ENCODE data around the gene EPHA6. TPM values are rescaled to one million over a fixed set of nuclear protein-coding genes. Genes with fewer than 3 reads are reported as not detected.

The EPHA6 gene
- total RNA-seq, 4 donors from 2014 or later: 2.1 to 7.0 (median 5.8) TPM

DNA sequence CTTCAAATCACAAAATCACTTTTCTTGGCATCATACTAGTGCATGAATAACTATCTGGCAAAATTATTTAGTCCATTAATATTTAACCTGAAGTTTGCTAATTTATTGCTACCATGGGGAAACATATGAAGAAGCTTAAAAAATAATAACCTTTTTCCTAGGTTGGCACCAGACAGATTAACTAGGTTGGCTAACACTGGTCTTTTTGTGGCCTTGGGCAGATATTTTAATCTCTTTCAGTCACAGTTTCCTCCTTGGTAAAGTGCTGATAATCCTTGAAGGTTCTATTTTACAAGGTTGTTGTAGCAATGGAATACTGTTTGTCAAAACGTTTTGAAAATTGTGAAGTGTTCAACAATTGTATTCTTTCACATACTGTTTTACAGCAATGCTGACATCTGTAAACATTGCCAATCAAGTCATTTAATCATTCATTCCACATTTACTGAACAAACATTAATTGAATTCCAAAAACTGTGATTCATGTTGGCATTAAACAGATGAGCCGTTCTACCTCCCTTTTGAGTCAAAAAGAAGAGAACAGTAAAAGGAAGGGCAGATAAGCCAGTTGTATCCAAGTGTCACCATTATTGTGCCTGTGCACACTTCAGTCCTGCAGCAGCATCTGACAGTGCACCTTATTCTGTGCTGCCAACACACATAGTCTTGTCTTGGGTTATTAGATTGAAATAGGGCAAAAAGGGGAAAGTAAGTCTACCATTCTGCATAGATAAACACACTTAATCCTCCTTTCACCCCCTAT is 21.9 kb downstream of the EPHA6 start:
- WGBS, 2 donors: 67 to 72% methylated on average over 2 of the region's 2 CpGs
- no peaks in the 10 kb centered on the region for H3K36me3 ChIP-seq
- H3K4me1 ChIP-seq: no peaks in the 10 kb centered on the region
- H3K27ac ChIP-seq: no peak overlapping the region
- H3K4me3 ChIP-seq (replicated peaks in 1 of 3): no peak overlapping the region
- H3K9me3 ChIP-seq: no peaks in the 10 kb centered on the region
- H3K27me3 ChIP-seq: no peaks in the 10 kb centered on the region
- intact Hi-C loops (cut with DNase I): no loop called here
- TF ChIP-seq POLR2A (IDR thresholded peaks at IDR 0.05): no peak
- TF ChIP-seq, protein P1, sequence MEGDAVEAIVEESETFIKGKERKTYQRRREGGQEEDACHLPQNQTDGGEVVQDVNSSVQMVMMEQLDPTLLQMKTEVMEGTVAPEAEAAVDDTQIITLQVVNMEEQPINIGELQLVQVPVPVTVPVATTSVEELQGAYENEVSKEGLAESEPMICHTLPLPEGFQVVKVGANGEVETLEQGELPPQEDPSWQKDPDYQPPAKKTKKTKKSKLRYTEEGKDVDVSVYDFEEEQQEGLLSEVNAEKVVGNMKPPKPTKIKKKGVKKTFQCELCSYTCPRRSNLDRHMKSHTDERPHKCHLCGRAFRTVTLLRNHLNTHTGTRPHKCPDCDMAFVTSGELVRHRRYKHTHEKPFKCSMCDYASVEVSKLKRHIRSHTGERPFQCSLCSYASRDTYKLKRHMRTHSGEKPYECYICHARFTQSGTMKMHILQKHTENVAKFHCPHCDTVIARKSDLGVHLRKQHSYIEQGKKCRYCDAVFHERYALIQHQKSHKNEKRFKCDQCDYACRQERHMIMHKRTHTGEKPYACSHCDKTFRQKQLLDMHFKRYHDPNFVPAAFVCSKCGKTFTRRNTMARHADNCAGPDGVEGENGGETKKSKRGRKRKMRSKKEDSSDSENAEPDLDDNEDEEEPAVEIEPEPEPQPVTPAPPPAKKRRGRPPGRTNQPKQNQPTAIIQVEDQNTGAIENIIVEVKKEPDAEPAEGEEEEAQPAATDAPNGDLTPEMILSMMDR (IDR thresholded peaks at IDR 0.05): no peak
- DNase-seq: no peak

DNA sequence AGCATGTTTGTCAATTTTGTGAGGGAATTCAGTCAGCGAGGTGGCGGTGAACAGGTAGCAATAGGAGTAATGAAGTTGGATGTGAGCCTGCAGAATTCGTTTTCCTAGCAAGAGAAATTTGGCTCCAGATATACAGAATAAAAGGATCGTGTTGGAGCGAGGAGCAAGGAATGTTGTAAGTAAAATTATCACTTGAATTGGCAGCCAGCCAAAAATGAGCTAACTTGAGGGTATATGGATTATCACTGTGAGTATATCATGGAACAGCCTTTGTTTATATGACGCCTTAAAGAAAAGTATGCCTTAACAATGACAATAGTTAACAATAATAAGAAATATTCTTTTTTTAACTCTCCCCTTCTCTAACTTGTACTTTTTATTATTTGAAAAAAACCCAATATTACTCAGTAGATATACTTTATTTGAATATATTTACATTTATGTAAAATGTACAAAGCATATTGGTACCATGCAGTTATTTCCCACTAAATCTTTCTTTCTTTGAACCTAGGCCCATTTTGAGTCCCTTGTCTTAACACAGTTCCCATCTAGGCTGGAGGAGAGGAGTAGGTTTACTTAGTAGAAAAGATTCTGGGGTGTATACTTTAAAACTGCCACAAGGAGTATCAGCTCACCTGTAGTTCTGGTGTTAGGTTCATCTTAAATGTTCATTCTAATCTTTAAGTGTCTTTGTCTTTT is 29.3 kb downstream of the EPHA6 start:
- Histone ChIP-seq H3K4me3 (replicated peaks in 1 of 3) (no peak overlapping the region), H3K36me3 (no peaks in the 10 kb centered on the region), H3K4me1 (no peaks in the 10 kb centered on the region), H3K27me3 (no peaks in the 10 kb centered on the region), H3K9me3 (no peaks in the 10 kb centered on the region), H3K27ac (no peak overlapping the region)
- DNase-seq: no peak
- no peak for TF ChIP-seq POLR2A (IDR thresholded peaks at IDR 0.05)
- TF ChIP-seq, protein P1 (IDR thresholded peaks at IDR 0.05): no peak
- intact Hi-C loops (cut with DNase I): no loop called here
- WGBS, 2 donors: 67 to 70% methylated on average over 6 of the region's 6 CpGs

DNA sequence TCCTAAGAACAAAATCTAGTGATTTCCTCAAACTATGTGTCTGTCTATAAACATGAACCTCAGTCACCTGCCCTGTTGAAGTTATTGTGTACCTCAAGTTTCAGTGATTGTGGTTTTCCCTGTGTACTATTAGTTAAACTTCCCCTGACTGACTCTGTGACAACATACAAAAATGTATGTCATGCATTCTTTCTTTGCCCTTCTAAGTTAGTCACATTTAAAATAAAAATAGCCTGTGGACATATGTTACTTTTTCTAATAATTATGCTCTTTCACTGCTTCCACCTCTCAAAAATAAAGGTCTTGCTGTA is 29.8 kb downstream of the EPHA6 start:
- DNase-seq: no peak
- intact Hi-C loops (cut with DNase I): no loop called here
- H3K4me1 ChIP-seq: no peaks in the 10 kb centered on the region
- no peaks in the 10 kb centered on the region for H3K36me3 ChIP-seq
- TF ChIP-seq POLR2A (IDR thresholded peaks at IDR 0.05): no peak
- TF ChIP-seq, protein P1 (IDR thresholded peaks at IDR 0.05): no peak
- no peaks in the 10 kb centered on the region for H3K27me3 ChIP-seq
- no peaks in the 10 kb centered on the region for H3K9me3 ChIP-seq
- H3K4me3 ChIP-seq (replicated peaks in 1 of 3): no peak overlapping the region
- no peak overlapping the region for H3K27ac ChIP-seq

DNA sequence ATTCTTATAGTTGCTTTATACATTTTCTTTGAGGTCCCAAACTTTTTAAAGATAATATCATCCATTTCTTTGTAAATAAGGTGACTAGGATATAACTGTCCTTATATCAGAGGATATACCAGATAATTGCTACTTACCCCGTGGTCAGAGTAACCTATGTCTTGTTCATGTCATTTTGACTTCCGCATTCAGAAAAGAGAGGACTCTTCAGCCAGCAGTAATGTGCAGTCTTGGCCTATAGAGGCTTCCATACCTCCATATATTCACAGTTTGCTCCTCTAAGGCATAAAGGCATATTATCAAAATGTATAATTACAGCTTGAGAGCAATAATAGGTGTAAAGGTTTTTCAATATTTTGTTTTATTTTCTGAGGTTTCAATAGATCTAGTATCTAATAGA is 38.5 kb downstream of the EPHA6 start:
- no peaks in the 10 kb centered on the region for H3K27me3 ChIP-seq
- TF ChIP-seq, protein P1 (IDR thresholded peaks at IDR 0.05): no peak
- TF ChIP-seq POLR2A (IDR thresholded peaks at IDR 0.05): no peak
- no peak overlapping the region for H3K27ac ChIP-seq
- H3K4me3 ChIP-seq (replicated peaks in 1 of 3): no peak overlapping the region
- H3K9me3 ChIP-seq: no peaks in the 10 kb centered on the region
- 84 to 94% methylated on average over 2 of the region's 2 CpGs for WGBS, 2 donors
- no peak for DNase-seq
- intact Hi-C loops (cut with DNase I): no loop called here
- H3K4me1 ChIP-seq: no peaks in the 10 kb centered on the region
- no peaks in the 10 kb centered on the region for H3K36me3 ChIP-seq

DNA sequence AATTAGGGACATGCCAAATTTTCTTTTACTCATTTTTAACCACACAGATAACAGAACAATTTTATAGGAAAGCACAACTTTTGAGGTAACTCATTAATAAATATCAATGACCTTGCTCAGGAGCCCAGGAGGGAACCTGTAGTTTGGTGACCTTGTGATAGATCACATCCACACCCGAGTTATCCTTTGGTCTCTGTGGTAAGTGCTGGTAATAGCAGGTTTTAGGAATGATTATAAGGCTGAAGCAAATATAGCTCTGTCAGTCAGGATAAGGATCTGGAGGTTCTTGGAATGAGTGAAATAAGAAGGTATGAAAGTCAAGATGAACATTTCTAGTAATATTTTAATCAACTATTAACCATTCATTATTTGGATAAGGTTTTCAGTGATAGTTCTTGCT is 46.5 kb downstream of the EPHA6 start:
- no peaks in the 10 kb centered on the region for H3K36me3 ChIP-seq
- H3K4me1 ChIP-seq: no peaks in the 10 kb centered on the region
- TF ChIP-seq POLR2A (IDR thresholded peaks at IDR 0.05): no peak
- TF ChIP-seq, protein P1 (IDR thresholded peaks at IDR 0.05): no peak
- DNase-seq: no peak
- H3K4me3 ChIP-seq (replicated peaks in 1 of 3): no peak overlapping the region
- H3K9me3 ChIP-seq: no peaks in the 10 kb centered on the region
- no peaks in the 10 kb centered on the region for H3K27me3 ChIP-seq
- intact Hi-C loops (cut with DNase I): no loop called here
- H3K27ac ChIP-seq: no peak overlapping the region
- WGBS, 2 donors: 66 to 85% methylated on average over 1 of the region's 1 CpG
